ENCODE results near the gene TMED4.

Gene TMED4

GRCh38 chr7:44539669-44540506 is 42.1 kb downstream of the TMED4 start:
- DNase-seq = no peak

GRCh38 chr7:44538798-44539668 is 43.0 kb downstream of the TMED4 start:
- no peak for DNase-seq

- DNase-seq = no peak
Measured at GRCh38 chr7:44538093-44538797, 43.8 kb downstream of the TMED4 start.

- no peak for DNase-seq
Measured at GRCh38 chr7:44537442-44537841, 44.6 kb downstream of the TMED4 start.

DNA sequence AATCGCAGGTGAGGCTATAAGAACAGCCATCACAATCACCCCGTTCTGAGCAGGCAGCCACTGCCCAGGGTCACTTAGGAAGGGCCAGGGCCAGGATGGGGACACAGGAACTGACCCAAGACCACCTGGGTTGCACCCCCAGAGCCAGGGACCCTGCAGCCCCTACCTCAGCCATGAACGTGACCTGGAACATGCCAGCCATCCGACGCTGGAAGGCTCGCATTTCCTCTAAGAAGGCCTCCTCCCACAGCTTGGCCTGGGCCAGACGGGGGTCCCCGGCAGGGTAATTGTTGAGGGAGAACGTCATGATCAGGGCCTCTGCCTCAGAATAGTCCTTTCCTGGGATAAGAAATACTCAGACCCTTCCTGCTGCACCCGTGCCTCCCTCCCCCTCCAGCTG is 45.9 kb downstream of the TMED4 start:
- no peak for DNase-seq

GRCh38 chr7:44535348-44536064 is 46.5 kb downstream of the TMED4 start:
- no peak for DNase-seq

DNA sequence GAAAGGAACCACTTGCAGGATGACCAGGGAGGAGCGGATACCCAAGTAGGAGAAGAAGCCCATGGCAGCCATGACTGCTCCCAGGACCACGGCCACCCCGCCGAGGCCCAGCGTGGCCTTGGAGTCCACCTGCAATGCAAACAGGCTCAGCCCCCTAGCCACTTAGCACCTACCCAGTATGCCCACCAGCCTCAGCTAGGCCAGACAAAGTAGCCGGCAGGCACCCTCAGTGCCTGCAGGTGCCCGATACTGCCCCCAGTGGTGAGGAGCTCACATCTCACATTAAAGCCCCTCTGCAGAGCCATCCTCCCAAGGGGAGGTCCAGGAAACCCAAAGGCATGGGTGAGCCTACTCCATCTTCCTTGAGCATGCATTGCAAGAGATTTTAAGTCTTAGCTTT is 47.5 kb downstream of the TMED4 start:
- DNase-seq = peak; percentile 56

GRCh38 chr7:44534087-44534486 is 47.9 kb downstream of the TMED4 start:
- no peak for DNase-seq

- no peak for DNase-seq
Measured at GRCh38 chr7:44533301-44534055, 48.6 kb downstream of the TMED4 start.

DNA sequence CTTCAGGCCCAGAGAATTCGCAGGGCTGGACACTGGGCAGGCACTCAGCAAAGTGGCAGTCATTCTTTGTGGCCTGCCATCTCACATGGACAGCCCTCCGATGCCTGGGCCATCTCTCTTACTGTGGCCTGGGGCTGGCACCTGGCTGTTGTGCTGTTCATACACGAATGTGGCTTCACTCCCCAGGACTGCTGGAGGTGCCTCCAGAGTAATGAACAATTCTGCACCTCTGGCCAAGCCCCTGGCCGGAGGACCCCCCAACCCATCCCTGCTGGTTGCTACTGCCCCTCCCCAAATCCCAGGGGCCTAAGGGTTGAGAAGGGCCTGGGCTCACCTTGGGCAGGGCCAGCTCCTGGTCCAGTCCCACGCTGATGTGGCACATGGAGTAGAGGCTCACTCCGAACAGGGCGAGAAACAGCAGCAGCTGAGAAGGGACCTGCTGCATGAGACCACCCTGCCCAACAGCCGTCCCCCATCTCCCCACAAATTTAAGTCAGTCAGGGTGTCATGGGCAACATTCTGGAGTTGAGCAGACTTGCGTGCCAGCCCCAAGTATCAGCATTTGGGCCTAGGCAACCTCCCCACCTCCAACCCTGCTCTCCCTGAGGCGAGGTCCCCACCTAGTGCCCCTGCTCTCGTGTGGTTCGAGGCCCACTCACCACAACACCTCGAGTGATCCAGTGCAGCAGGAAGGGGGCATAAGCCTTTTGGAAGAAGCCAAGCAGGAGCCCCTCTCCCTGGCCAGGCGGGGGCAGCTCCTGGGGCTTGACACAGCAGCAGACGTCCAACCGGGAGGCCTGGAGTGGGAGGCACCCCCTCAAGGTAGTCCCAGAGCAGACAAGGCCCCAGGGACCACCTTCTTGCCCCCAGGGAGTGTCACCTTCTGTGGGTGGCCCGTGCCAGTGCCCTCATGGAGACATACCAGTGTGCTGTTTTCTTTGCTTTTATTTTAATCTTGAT is 50.3 kb downstream of the TMED4 start:
- DNase-seq = no peak

- DNase-seq = no peak
Measured at GRCh38 chr7:44530990-44531389, 51.0 kb downstream of the TMED4 start.

Data from inflammatory macrophage treated with lipopolysaccharide for 4 hours (primary cell).